ENCODE measurements around the gene PIP5K1B.

The PIP5K1B gene

DNA sequence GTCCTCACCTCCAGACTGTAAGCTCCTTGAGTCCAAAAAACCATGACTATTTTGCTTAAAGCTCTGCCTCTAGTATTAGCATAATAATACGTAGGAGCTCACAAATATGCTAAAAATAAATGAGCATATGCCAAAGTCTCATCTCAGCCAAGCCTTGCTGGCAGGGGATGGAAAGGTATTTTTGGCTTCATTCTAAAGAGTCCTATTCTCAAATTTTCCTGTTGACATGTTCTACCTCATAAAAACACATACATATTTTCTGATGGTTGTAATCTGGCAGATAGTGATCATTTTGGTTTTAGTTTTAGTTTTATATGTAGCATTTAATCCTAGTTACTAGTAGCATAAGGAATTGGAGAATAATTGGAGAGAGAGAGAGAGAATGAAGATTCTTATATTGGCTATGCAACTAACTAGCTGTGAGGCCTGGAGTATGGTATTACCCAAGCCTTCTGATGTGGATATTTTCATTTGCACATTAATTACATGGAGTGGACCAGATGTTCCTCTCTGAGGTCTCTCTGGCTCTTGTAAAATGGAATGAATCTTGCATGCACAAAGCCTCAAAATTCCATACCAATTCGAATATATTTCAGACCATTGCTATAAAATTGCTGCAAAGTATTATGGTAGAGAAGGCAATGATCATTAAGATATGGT is 55.8 kb downstream of the PIP5K1B start:
- no peaks in the 10 kb centered on the region for H3K4me1 Mint-ChIP-seq (ENCODE audit: low read depth)
- H3K27me3 Mint-ChIP-seq (ENCODE audit: low read depth): peaks cover 26% of the 10 kb centered on the region
- no peaks in the 10 kb centered on the region for H3K36me3 Mint-ChIP-seq (ENCODE audit: low read depth)
- H3K4me3 Mint-ChIP-seq: no peak overlapping the region
- no peak overlapping the region for H3K27ac Mint-ChIP-seq
- peaks cover 7% of the 10 kb centered on the region for H3K9me3 Mint-ChIP-seq

- Mint-ChIP-seq H3K9me3 (peaks cover 7% of the 10 kb centered on the region), H3K27ac (no peak overlapping the region), H3K4me1 (ENCODE audit: low read depth) (no peaks in the 10 kb centered on the region), H3K36me3 (ENCODE audit: low read depth) (no peaks in the 10 kb centered on the region), H3K4me3 (no peak overlapping the region), H3K27me3 (ENCODE audit: low read depth) (peaks cover 24% of the 10 kb centered on the region)
These were observed 57.5 kb downstream of the PIP5K1B start for GRCh38 chr9:68762570-68762969.

GRCh38 chr9:68763104-68763503 is 58.1 kb downstream of the PIP5K1B start:
- H3K9me3 Mint-ChIP-seq: peaks cover 7% of the 10 kb centered on the region
- H3K36me3 Mint-ChIP-seq (ENCODE audit: low read depth): no peaks in the 10 kb centered on the region
- H3K4me3 Mint-ChIP-seq: no peak overlapping the region
- H3K4me1 Mint-ChIP-seq (ENCODE audit: low read depth): no peaks in the 10 kb centered on the region
- H3K27ac Mint-ChIP-seq: no peak overlapping the region
- H3K27me3 Mint-ChIP-seq (ENCODE audit: low read depth): peaks cover 21% of the 10 kb centered on the region

GRCh38 chr9:68768619-68769018 is 63.6 kb downstream of the PIP5K1B start:
- Mint-ChIP-seq H3K4me1 (ENCODE audit: low read depth) (no peaks in the 10 kb centered on the region), H3K9me3 (no peaks in the 10 kb centered on the region), H3K27me3 (ENCODE audit: low read depth) (peaks cover 13% of the 10 kb centered on the region), H3K27ac (no peak overlapping the region), H3K36me3 (ENCODE audit: low read depth) (no peaks in the 10 kb centered on the region), H3K4me3 (no peak overlapping the region)

DNA sequence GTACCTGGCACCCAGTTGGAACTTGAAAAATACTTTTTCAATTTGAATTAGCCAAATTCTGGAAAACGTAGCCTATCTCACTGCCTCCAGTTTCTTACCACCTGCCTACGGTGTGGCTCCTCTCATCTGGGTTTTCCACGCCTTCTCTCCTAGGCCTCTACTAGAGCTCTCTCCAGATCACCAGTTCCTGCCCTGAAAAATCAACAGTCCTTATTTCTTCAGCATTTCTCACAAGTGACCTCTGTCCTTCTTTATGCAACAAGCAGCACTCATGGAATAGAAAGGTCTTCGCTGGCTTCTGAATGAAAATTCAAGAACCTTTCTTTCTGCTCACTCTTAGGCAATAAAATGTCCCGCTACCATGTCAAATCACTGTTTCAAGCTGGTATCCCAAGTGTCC is 64.8 kb downstream of the PIP5K1B start:
- Mint-ChIP-seq H3K4me3 (no peak overlapping the region), H3K27me3 (ENCODE audit: low read depth) (peaks cover 13% of the 10 kb centered on the region), H3K36me3 (ENCODE audit: low read depth) (no peaks in the 10 kb centered on the region), H3K4me1 (ENCODE audit: low read depth) (no peaks in the 10 kb centered on the region), H3K9me3 (no peaks in the 10 kb centered on the region), H3K27ac (no peak overlapping the region)

GRCh38 chr9:68771376-68771775 is 66.3 kb downstream of the PIP5K1B start:
- no peak overlapping the region for H3K4me3 Mint-ChIP-seq
- H3K9me3 Mint-ChIP-seq: no peaks in the 10 kb centered on the region
- H3K4me1 Mint-ChIP-seq (ENCODE audit: low read depth): no peaks in the 10 kb centered on the region
- peaks cover 17% of the 10 kb centered on the region for H3K27me3 Mint-ChIP-seq (ENCODE audit: low read depth)
- H3K36me3 Mint-ChIP-seq (ENCODE audit: low read depth): no peaks in the 10 kb centered on the region
- no peak overlapping the region for H3K27ac Mint-ChIP-seq

DNA sequence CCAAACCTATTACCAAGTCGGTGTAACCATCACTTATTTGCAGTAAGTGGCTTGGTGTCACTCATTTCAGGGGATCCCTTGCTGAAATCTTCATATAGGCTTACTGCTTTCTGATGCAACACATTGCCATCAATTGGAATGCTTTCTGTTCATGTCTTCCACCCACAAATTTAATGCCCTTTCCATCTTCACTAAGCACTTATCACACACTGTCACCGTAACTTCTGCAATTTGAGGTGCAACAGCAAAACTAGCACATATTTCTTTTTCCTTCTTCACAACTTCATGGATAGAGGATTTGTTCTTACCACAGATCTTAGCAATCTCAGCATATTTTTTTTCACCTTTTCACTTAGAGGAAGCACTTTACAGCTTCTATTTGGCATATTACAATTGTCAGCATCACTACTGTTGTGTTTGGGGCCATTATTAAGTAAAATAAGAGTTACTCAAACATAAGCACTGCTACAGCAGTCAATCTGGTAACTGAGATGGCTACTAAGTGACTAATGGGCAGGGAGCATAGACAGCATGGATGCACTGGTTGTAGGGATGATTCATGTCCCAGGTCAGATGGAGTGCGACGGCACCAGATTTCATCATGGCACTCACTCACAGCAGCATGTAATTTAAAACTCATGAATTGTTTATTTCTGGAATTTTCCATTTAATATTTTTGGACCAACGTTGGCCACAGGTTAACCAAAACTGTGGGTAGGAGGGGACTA is 70.1 kb downstream of the PIP5K1B start:
- Mint-ChIP-seq H3K4me3 (no peak overlapping the region), H3K27me3 (ENCODE audit: low read depth) (peaks cover 11% of the 10 kb centered on the region), H3K27ac (no peak overlapping the region), H3K9me3 (no peaks in the 10 kb centered on the region), H3K4me1 (ENCODE audit: low read depth) (no peaks in the 10 kb centered on the region), H3K36me3 (ENCODE audit: low read depth) (no peaks in the 10 kb centered on the region)

DNA sequence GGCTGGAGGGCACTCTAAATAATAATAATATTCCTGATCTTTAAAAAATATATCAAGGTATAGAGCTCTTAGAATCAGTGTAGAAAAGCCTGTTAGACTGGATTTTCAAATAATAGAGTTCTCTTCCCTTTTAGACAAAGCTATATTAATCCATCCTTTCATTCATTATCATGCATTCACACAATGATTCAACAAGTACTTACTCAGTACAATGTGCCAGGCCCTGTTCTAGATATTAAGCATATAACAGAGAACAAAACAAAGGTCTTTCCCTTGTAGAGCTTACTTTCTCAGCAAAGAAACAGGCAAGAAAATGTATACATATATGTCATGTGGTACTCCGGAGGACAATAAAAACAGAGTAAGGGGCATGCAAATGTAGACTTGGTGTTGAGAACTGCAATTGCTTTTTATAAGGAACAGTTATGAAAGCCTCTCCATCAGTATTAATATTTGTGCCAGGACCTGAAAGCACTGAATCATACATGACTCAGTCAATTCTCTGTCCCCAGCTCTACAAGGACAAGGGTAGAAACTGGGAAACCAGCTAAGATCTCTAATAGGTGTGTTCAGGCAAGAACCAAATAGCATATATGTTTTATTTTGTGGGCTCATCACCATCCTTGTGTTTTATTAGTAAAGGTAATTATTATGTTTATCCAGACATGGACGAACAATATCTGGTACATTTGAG is 72.2 kb downstream of the PIP5K1B start:
- Mint-ChIP-seq H3K4me1 (ENCODE audit: low read depth) (peaks cover 5% of the 10 kb centered on the region), H3K27ac (no peak overlapping the region), H3K4me3 (no peak overlapping the region), H3K27me3 (ENCODE audit: low read depth) (peaks cover 9% of the 10 kb centered on the region), H3K9me3 (no peaks in the 10 kb centered on the region), H3K36me3 (ENCODE audit: low read depth) (no peaks in the 10 kb centered on the region)

DNA sequence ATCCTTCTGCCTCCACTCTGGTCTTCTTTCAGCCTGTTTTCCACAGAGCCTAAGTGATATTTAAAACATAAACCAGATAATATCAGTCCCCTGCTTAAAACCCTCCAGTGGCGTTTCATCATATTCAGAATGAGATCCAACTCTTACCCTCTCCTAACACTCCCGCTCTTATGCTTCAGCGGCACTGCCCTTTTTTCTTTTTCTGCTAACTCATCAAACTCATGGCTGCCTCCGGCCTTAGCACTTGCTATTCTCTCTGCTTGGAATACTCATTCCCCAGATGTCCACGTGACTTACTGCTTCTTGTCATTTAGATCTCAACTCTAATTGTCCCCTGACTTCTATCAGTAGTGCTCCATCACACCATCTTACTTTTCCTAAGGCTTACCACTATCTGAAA is 73.6 kb downstream of the PIP5K1B start:
- Mint-ChIP-seq H3K9me3 (no peaks in the 10 kb centered on the region), H3K36me3 (ENCODE audit: low read depth) (no peaks in the 10 kb centered on the region), H3K4me3 (no peak overlapping the region), H3K4me1 (ENCODE audit: low read depth) (peaks cover 5% of the 10 kb centered on the region), H3K27ac (no peak overlapping the region), H3K27me3 (ENCODE audit: low read depth) (peaks cover 9% of the 10 kb centered on the region)

DNA sequence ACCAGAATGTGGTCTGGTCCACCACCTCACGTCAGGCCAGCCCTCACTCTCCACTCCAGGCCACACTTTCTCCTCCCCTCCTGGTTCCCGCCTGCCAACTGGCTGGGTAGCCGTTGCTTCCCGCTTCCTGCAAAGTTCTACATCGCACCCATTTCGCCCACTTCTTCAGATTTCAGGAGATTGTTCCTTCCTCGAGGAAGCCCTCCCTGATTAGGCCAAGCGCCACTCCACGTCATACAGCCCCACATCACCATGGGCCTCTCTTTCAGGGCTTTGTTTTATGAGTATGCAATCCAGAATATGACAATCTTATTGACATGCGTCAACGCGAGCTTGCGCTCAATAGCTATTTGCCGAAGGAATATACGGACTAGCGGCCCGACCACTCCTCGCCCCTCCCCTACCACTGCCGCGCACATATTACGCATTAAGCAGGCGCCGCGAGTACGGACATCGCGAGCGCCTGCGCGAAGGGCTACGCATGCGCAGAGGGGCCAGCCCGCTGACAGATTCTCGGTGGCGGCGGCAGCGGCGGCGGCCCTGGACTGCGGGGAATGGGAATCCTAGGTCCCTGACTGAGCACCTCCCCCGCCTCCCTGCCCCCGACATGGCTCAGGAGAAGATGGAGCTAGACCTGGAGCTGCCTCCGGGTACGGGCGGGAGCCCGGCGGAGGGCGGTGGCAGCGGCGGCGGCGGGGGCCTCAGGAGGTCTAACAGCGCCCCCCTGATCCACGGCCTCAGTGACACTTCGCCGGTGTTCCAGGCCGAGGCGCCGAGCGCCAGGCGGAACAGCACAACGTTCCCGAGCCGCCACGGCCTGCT is 74.7 kb downstream of the PIP5K1B start:
- H3K27ac Mint-ChIP-seq: no peak overlapping the region
- no peaks in the 10 kb centered on the region for H3K36me3 Mint-ChIP-seq (ENCODE audit: low read depth)
- H3K9me3 Mint-ChIP-seq: no peaks in the 10 kb centered on the region
- no peak overlapping the region for H3K4me3 Mint-ChIP-seq
- H3K4me1 Mint-ChIP-seq (ENCODE audit: low read depth): peaks cover 5% of the 10 kb centered on the region
- peaks cover 9% of the 10 kb centered on the region for H3K27me3 Mint-ChIP-seq (ENCODE audit: low read depth)

GRCh38 chr9:68780380-68780712 is 75.3 kb downstream of the PIP5K1B start:
- H3K9me3 Mint-ChIP-seq: no peaks in the 10 kb centered on the region
- peaks cover 4% of the 10 kb centered on the region for H3K27me3 Mint-ChIP-seq (ENCODE audit: low read depth)
- no peak overlapping the region for H3K4me3 Mint-ChIP-seq
- H3K4me1 Mint-ChIP-seq (ENCODE audit: low read depth): peaks cover 5% of the 10 kb centered on the region
- no peak overlapping the region for H3K27ac Mint-ChIP-seq
- no peaks in the 10 kb centered on the region for H3K36me3 Mint-ChIP-seq (ENCODE audit: low read depth)

- Mint-ChIP-seq H3K27ac (no peak overlapping the region), H3K36me3 (ENCODE audit: low read depth) (no peaks in the 10 kb centered on the region), H3K9me3 (no peaks in the 10 kb centered on the region), H3K4me1 (ENCODE audit: low read depth) (peaks cover 5% of the 10 kb centered on the region), H3K27me3 (ENCODE audit: low read depth) (peaks cover 4% of the 10 kb centered on the region), H3K4me3 (no peak overlapping the region)
These were observed 75.7 kb downstream of the PIP5K1B start for GRCh38 chr9:68780720-68781119.

GRCh38 chr9:68781928-68782327 is 76.9 kb downstream of the PIP5K1B start:
- H3K4me1 Mint-ChIP-seq (ENCODE audit: low read depth): peaks cover 5% of the 10 kb centered on the region
- peaks cover 4% of the 10 kb centered on the region for H3K27me3 Mint-ChIP-seq (ENCODE audit: low read depth)
- peak overlapping the region; percentile 42 for H3K4me3 Mint-ChIP-seq
- H3K36me3 Mint-ChIP-seq (ENCODE audit: low read depth): no peaks in the 10 kb centered on the region
- no peaks in the 10 kb centered on the region for H3K9me3 Mint-ChIP-seq
- no peak overlapping the region for H3K27ac Mint-ChIP-seq

- H3K4me1 Mint-ChIP-seq (ENCODE audit: low read depth): peaks cover 5% of the 10 kb centered on the region
- H3K27ac Mint-ChIP-seq: no peak overlapping the region
- H3K4me3 Mint-ChIP-seq: no peak overlapping the region
- H3K27me3 Mint-ChIP-seq (ENCODE audit: low read depth): no peaks in the 10 kb centered on the region
- no peaks in the 10 kb centered on the region for H3K36me3 Mint-ChIP-seq (ENCODE audit: low read depth)
- no peaks in the 10 kb centered on the region for H3K9me3 Mint-ChIP-seq
These were observed 77.5 kb downstream of the PIP5K1B start for GRCh38 chr9:68782546-68782945.
